Measurements from ENCODE around the gene DNAJB2. TPM values are rescaled to one million over a fixed set of nuclear protein-coding genes. Genes with fewer than 3 reads are reported as not detected.
A peak's percentile ranks its signal among the peaks of the same experiment; 100 is the strongest.
"Not testable (repeated sequence)": the region's sequence is repeated elsewhere in the genome, so short reads cannot be mapped to it uniquely, and the experiment has no call there.

Gene DNAJB2
- total RNA-seq, 2 donors from 2014 or later, result 101 to 120 TPM

GRCh38 chr2:219250049-219250781, 29.0 kb upstream of the DNAJB2 start:
- peaks cover 10% of the 10 kb centered on the region for H3K36me3 Mint-ChIP-seq (ENCODE audit: low read depth)
- H3K27me3 Mint-ChIP-seq, result no peaks in the 10 kb centered on the region
- peaks cover 68% of the 10 kb centered on the region for H3K4me1 Mint-ChIP-seq
- peak overlapping the region; percentile 98 for H3K27ac Mint-ChIP-seq
- H3K9me3 ChIP-seq (ENCODE audit: control insufficient read depth, low read length, poor library complexity, severe bottlenecking), result no peaks in the 10 kb centered on the region
- DNase-seq (no peak), ATAC-seq (no peak)
- peak overlapping the region; percentile 90 for H3K4me3 Mint-ChIP-seq

GRCh38 chr2:219251656-219252055, 27.5 kb upstream of the DNAJB2 start:
- no peaks in the 10 kb centered on the region for H3K27me3 Mint-ChIP-seq
- ATAC-seq, result no peak
- peak overlapping the region; percentile 96 for H3K27ac Mint-ChIP-seq
- H3K9me3 ChIP-seq (ENCODE audit: control insufficient read depth, low read length, poor library complexity, severe bottlenecking), result no peaks in the 10 kb centered on the region
- peak overlapping the region; percentile 90 for H3K4me3 Mint-ChIP-seq
- peaks cover 58% of the 10 kb centered on the region for H3K4me1 Mint-ChIP-seq
- H3K36me3 Mint-ChIP-seq (ENCODE audit: low read depth), result peaks cover 10% of the 10 kb centered on the region
- DNase-seq, result no peak

GRCh38 chr2:219252084-219252483, 27.1 kb upstream of the DNAJB2 start:
- no peak for ATAC-seq
- Mint-ChIP-seq H3K4me3 (peak overlapping the region; percentile 90), H3K27me3 (no peaks in the 10 kb centered on the region), H3K4me1 (peaks cover 54% of the 10 kb centered on the region), H3K27ac (peak overlapping the region; percentile 96), H3K36me3 (ENCODE audit: low read depth) (peaks cover 10% of the 10 kb centered on the region)
- H3K9me3 ChIP-seq (ENCODE audit: control insufficient read depth, low read length, poor library complexity, severe bottlenecking), result no peaks in the 10 kb centered on the region
- no peak for DNase-seq

- H3K9me3 ChIP-seq (ENCODE audit: control insufficient read depth, low read length, poor library complexity, severe bottlenecking), result no peaks in the 10 kb centered on the region
- peak overlapping the region; percentile 90 for H3K4me3 Mint-ChIP-seq
- ATAC-seq, result no peak
- no peaks in the 10 kb centered on the region for H3K27me3 Mint-ChIP-seq
- H3K27ac Mint-ChIP-seq, result peak overlapping the region; percentile 96
- H3K4me1 Mint-ChIP-seq, result peaks cover 52% of the 10 kb centered on the region
- peaks cover 10% of the 10 kb centered on the region for H3K36me3 Mint-ChIP-seq (ENCODE audit: low read depth)
- no peak for DNase-seq
These were observed 26.6 kb upstream of the DNAJB2 start for GRCh38 chr2:219252570-219252899.

- Mint-ChIP-seq H3K27ac (peak within 1 kb of the TSS; percentile 96), H3K36me3 (ENCODE audit: low read depth) (peaks cover 10% of the 10 kb centered on the region), H3K4me3 (peak within 1 kb of the TSS; percentile 90), H3K4me1 (peaks cover 47% of the 10 kb centered on the region), H3K27me3 (no peaks in the 10 kb centered on the region)
- ATAC-seq (peak; percentile 43), DNase-seq (peak in 1 of 3 donors; percentile 27)
- H3K9me3 ChIP-seq (ENCODE audit: control insufficient read depth, low read length, poor library complexity, severe bottlenecking), result no peaks in the 10 kb centered on the region
These were observed 26.0 kb upstream of the DNAJB2 start, which contains the start of gene TUBA4B for GRCh38 chr2:219252900-219253752. Gene TUBA4B (plus strand): TSS chr2:219253243. CDS start chr2:219253408, 165 bp downstream.

GRCh38 chr2:219253753-219254589, 25.2 kb upstream of the DNAJB2 start, which contains the start of gene TUBA4A:
Gene TUBA4A (minus strand): TSS chr2:219253918. CDS start chr2:219253858, 60 bp downstream.
- peaks cover 41% of the 10 kb centered on the region for H3K4me1 Mint-ChIP-seq

GRCh38 chr2:219254590-219255201, 24.5 kb upstream of the DNAJB2 start:
- H3K27ac Mint-ChIP-seq, result peak overlapping the region; percentile 96

More at GRCh38 chr2:219253753-219254589, 25.2 kb upstream of the DNAJB2 start, which contains the start of gene TUBA4A:
- H3K9me3 ChIP-seq (ENCODE audit: control insufficient read depth, low read length, poor library complexity, severe bottlenecking), result no peaks in the 10 kb centered on the region
- peaks cover 7% of the 10 kb centered on the region for H3K36me3 Mint-ChIP-seq (ENCODE audit: low read depth)
- no peaks in the 10 kb centered on the region for H3K27me3 Mint-ChIP-seq
- H3K27ac Mint-ChIP-seq, result peak within 1 kb of the TSS; percentile 96
- peak; percentile 84 to 96 (median 91) for DNase-seq
- ATAC-seq, result peak; percentile 83
- peak within 1 kb of the TSS; percentile 90 for H3K4me3 Mint-ChIP-seq

GRCh38 chr2:219258942-219259341, 20.2 kb upstream of the DNAJB2 start:
- ATAC-seq; DNase-seq; H3K27ac Mint-ChIP-seq; H3K36me3 Mint-ChIP-seq (ENCODE audit: low read depth); H3K9me3 ChIP-seq (ENCODE audit: control insufficient read depth, low read length, poor library complexity, severe bottlenecking): not testable (repeated sequence)
- Mint-ChIP-seq H3K4me3 (peak overlapping the region; percentile 52), H3K27me3 (peaks cover 20% of the 10 kb centered on the region), H3K4me1 (peaks cover 17% of the 10 kb centered on the region)

More at GRCh38 chr2:219254590-219255201, 24.5 kb upstream of the DNAJB2 start:
- DNase-seq (no peak), ATAC-seq (peak; percentile 33)
- peaks cover 4% of the 10 kb centered on the region for H3K27me3 Mint-ChIP-seq
- H3K4me1 Mint-ChIP-seq, result peaks cover 37% of the 10 kb centered on the region
- peaks cover 7% of the 10 kb centered on the region for H3K36me3 Mint-ChIP-seq (ENCODE audit: low read depth)
- H3K4me3 Mint-ChIP-seq, result peak overlapping the region; percentile 90
- H3K9me3 ChIP-seq (ENCODE audit: control insufficient read depth, low read length, poor library complexity, severe bottlenecking), result no peaks in the 10 kb centered on the region

- Mint-ChIP-seq H3K36me3 (ENCODE audit: low read depth) (no peaks in the 10 kb centered on the region), H3K27ac (no peak overlapping the region), H3K4me3 (no peak overlapping the region), H3K27me3 (peaks cover 20% of the 10 kb centered on the region), H3K4me1 (peaks cover 11% of the 10 kb centered on the region)
- DNase-seq, result no peak
- H3K9me3 ChIP-seq (ENCODE audit: control insufficient read depth, low read length, poor library complexity, severe bottlenecking), result no peaks in the 10 kb centered on the region
- no peak for ATAC-seq
These were observed 17.9 kb upstream of the DNAJB2 start for GRCh38 chr2:219261024-219261855.

- ATAC-seq, result no peak
- no peak overlapping the region for H3K4me3 Mint-ChIP-seq
These were observed 12.9 kb upstream of the DNAJB2 start for GRCh38 chr2:219266232-219266631.

GRCh38 chr2:219266886-219267285, 12.3 kb upstream of the DNAJB2 start:
- H3K27me3 Mint-ChIP-seq, result peaks cover 10% of the 10 kb centered on the region
- DNase-seq, result no peak

More at GRCh38 chr2:219266232-219266631, 12.9 kb upstream of the DNAJB2 start:
- DNase-seq, result no peak
- Mint-ChIP-seq H3K4me1 (peaks cover 4% of the 10 kb centered on the region), H3K36me3 (ENCODE audit: low read depth) (no peaks in the 10 kb centered on the region), H3K27ac (no peak overlapping the region), H3K27me3 (peaks cover 10% of the 10 kb centered on the region)
- H3K9me3 ChIP-seq (ENCODE audit: control insufficient read depth, low read length, poor library complexity, severe bottlenecking), result no peaks in the 10 kb centered on the region

More at GRCh38 chr2:219266886-219267285, 12.3 kb upstream of the DNAJB2 start:
- no peaks in the 10 kb centered on the region for H3K36me3 Mint-ChIP-seq (ENCODE audit: low read depth)
- no peaks in the 10 kb centered on the region for H3K4me1 Mint-ChIP-seq
- no peak overlapping the region for H3K27ac Mint-ChIP-seq
- no peak for ATAC-seq
- no peaks in the 10 kb centered on the region for H3K9me3 ChIP-seq (ENCODE audit: control insufficient read depth, low read length, poor library complexity, severe bottlenecking)
- H3K4me3 Mint-ChIP-seq, result no peak overlapping the region

Measured in T-helper 17 cell (primary cell).